ENCODE measurements around the gene GRM4.

The GRM4 gene

DNA sequence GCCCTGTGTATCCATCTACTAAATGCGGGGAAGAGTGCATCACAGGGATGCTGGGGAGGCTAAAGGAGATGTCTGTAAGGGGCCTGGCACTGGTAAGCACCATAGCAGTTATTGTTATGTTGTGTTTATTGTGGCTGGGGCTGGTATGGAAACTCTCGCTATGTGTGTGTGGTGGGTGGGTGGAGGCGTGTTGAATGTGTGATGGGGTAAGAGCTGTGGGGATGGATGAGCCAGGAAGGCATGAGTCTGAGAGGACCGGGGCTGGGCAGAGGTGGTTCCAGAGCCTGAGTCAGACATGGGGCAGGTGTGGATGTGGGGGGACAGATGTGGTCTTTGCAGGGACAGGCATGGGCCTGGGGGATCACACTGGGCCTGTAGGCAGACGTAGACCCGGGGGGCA, 88.1 kb downstream of the GRM4 start:
- no peak overlapping the region for H3K27ac ChIP-seq

DNA sequence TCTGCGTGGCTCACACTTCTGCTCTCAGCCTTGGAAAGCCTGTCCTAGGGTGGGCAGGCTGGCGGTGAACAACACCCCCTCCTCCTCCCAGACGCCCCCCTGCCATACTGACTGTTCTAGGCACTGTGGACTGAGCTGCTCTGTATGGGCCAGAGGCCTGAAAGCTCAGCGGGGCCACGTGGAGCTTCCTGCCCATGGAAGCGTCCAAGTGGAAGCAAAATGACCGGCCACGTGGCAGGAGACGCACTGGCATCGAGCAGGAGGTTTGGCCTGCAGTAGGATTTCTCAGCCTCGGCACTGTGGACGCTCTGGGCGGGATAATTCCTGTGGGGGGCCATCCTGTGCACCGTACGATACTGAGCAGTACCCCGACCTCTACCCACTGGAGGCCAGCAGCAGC, 88.7 kb downstream of the GRM4 start:
- H4K20me1 ChIP-seq (ENCODE audit: insufficient read depth): no peaks in the 10 kb centered on the region
- no peak overlapping the region for H3K4me3 ChIP-seq (IDR thresholded peaks at IDR 0.05; ENCODE audit: insufficient read depth, low read depth, low read length)
- no peaks in the 10 kb centered on the region for H3K4me1 ChIP-seq (ENCODE audit: low read depth, poor library complexity, severe bottlenecking)
- TF ChIP-seq, protein P1, sequence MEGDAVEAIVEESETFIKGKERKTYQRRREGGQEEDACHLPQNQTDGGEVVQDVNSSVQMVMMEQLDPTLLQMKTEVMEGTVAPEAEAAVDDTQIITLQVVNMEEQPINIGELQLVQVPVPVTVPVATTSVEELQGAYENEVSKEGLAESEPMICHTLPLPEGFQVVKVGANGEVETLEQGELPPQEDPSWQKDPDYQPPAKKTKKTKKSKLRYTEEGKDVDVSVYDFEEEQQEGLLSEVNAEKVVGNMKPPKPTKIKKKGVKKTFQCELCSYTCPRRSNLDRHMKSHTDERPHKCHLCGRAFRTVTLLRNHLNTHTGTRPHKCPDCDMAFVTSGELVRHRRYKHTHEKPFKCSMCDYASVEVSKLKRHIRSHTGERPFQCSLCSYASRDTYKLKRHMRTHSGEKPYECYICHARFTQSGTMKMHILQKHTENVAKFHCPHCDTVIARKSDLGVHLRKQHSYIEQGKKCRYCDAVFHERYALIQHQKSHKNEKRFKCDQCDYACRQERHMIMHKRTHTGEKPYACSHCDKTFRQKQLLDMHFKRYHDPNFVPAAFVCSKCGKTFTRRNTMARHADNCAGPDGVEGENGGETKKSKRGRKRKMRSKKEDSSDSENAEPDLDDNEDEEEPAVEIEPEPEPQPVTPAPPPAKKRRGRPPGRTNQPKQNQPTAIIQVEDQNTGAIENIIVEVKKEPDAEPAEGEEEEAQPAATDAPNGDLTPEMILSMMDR (conservative IDR thresholded peaks at IDR 0.05; ENCODE audit: low read depth, low read length): no peak
- H3K36me3 ChIP-seq (ENCODE audit: insufficient read depth): no peaks in the 10 kb centered on the region
- H3K79me2 ChIP-seq (ENCODE audit: insufficient read depth, low read depth): no peaks in the 10 kb centered on the region
- no peak overlapping the region for H2AFZ ChIP-seq (ENCODE audit: low read depth)
- peaks cover 91% of the 10 kb centered on the region for H3K27me3 ChIP-seq (ENCODE audit: insufficient read depth, low read depth)
- H3K9ac ChIP-seq: no peak overlapping the region
- H3K27ac ChIP-seq: no peak overlapping the region
- no peak overlapping the region for H3K4me2 ChIP-seq

More for the DNA sequence above, 88.1 kb downstream of the GRM4 start:
- H3K79me2 ChIP-seq (ENCODE audit: insufficient read depth, low read depth): no peaks in the 10 kb centered on the region
- TF ChIP-seq, protein P1 (conservative IDR thresholded peaks at IDR 0.05; ENCODE audit: low read depth, low read length): no peak
- no peaks in the 10 kb centered on the region for H3K36me3 ChIP-seq (ENCODE audit: insufficient read depth)
- H2AFZ ChIP-seq (ENCODE audit: low read depth): no peak overlapping the region
- peaks cover 94% of the 10 kb centered on the region for H3K27me3 ChIP-seq (ENCODE audit: insufficient read depth, low read depth)
- no peak overlapping the region for H3K4me2 ChIP-seq
- H3K4me3 ChIP-seq (IDR thresholded peaks at IDR 0.05; ENCODE audit: insufficient read depth, low read depth, low read length): no peak overlapping the region
- no peaks in the 10 kb centered on the region for H4K20me1 ChIP-seq (ENCODE audit: insufficient read depth)
- no peaks in the 10 kb centered on the region for H3K4me1 ChIP-seq (ENCODE audit: low read depth, poor library complexity, severe bottlenecking)
- H3K9ac ChIP-seq: no peak overlapping the region

DNA sequence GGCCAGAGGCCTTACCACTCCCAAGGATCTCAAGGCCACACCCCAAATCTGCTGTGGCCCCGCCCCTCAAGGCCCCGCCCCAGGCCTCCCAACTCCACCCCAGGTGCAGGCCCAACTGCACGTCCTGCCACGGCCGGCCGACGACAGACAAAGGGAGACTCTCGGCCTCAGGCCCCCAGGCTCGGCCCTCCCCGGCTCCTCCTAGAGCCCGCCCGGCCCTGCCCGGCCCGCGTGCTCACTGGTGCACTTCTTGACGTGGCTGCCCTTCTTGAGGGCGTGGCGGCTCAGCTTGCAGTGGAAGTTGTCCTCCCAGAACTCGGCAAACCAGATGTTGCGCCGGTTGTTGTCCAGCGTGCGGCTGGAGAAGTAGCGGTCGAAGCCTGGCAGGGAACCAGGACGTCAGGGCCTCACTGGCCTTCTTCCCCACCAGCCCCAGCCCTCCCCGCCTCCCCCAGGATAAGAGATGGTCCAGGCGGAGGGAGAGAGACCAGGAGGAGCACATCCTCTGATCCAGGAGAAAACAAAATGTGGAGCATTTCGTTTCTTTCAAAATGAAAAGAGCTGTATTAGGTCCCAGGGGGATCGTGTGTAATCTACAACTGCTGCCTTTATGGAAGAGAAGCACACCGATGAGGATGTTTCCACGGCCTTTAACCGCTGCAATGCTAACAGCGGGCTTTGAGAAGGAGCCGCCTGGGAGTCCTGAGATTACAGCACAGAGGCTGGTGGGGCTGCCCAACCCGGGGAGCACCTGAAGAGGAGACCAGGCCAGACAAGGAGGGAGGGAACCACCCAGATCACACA, 89.4 kb downstream of the GRM4 start:
- Histone ChIP-seq H3K79me2 (ENCODE audit: insufficient read depth, low read depth) (no peaks in the 10 kb centered on the region), H3K9ac (no peak overlapping the region), H3K4me1 (ENCODE audit: low read depth, poor library complexity, severe bottlenecking) (no peaks in the 10 kb centered on the region), H4K20me1 (ENCODE audit: insufficient read depth) (no peaks in the 10 kb centered on the region), H3K27ac (no peak overlapping the region), H3K36me3 (ENCODE audit: insufficient read depth) (no peaks in the 10 kb centered on the region), H2AFZ (ENCODE audit: low read depth) (no peak overlapping the region), H3K27me3 (ENCODE audit: insufficient read depth, low read depth) (peaks cover 90% of the 10 kb centered on the region), H3K4me3 (IDR thresholded peaks at IDR 0.05; ENCODE audit: insufficient read depth, low read depth, low read length) (no peak overlapping the region), H3K4me2 (peak overlapping the region; percentile 9; the same call in 1 of the 2 replicates)
- TF ChIP-seq, protein P1 (conservative IDR thresholded peaks at IDR 0.05; ENCODE audit: low read depth, low read length): no peak

DNA sequence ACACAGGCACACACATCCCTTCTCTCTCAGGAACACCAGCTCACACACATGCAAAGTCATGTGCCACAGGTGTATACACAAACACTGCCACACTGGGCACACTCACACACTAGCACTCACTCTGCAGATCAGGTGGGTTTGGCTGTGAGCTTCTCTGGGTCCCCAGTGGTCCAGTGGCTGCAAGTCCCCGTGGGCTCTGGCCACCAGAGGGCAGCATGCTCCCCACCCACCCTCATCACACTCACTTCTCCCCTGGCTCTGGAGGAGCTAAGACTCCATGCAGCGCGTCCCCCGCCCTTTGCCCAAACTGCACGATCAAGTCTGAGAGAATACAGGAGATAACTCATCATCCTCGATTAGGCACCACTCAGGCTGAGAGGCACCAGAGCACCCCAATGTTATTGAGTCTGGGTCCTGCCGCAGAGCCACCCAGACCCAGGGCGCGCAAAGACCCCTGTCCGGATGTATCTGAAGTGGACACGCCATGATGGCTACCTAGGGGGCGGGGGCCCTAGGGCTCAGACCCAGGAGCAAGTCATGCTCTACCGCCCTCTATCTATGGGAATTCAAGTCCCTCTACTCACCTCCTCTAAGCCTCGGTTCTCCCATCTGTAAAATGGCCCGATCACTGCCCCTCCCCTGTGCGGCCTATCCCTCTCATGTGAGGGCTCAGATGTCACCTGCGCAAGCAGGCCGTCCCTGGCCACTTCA, 90.5 kb downstream of the GRM4 start:
- no peaks in the 10 kb centered on the region for H3K4me1 ChIP-seq (ENCODE audit: low read depth, poor library complexity, severe bottlenecking)

More for the DNA sequence above, 90.5 kb downstream of the GRM4 start:
- no peak overlapping the region for H3K4me2 ChIP-seq
- H4K20me1 ChIP-seq (ENCODE audit: insufficient read depth): no peaks in the 10 kb centered on the region
- H2AFZ ChIP-seq (ENCODE audit: low read depth): no peak overlapping the region
- H3K27ac ChIP-seq: no peak overlapping the region
- peaks cover 90% of the 10 kb centered on the region for H3K27me3 ChIP-seq (ENCODE audit: insufficient read depth, low read depth)
- H3K36me3 ChIP-seq (ENCODE audit: insufficient read depth): no peaks in the 10 kb centered on the region
- TF ChIP-seq, protein P1 (conservative IDR thresholded peaks at IDR 0.05; ENCODE audit: low read depth, low read length): peak; percentile 79
- no peak overlapping the region for H3K4me3 ChIP-seq (IDR thresholded peaks at IDR 0.05; ENCODE audit: insufficient read depth, low read depth, low read length)
- H3K79me2 ChIP-seq (ENCODE audit: insufficient read depth, low read depth): no peaks in the 10 kb centered on the region
- no peak overlapping the region for H3K9ac ChIP-seq
